Mucosa of gallbladder (tissue), 1 donor: ENCODE measurements around the gene AHCY. TPM values are rescaled to one million over a fixed set of nuclear protein-coding genes. Genes with fewer than 3 reads are reported as not detected.
"Not testable (repeated sequence)": the region's sequence is repeated elsewhere in the genome, so short reads cannot be mapped to it uniquely, and the experiment has no call there.

Experiments
- DNase-seq: peaks from one replicate; pipeline ENCODE4 v3.0.0-alpha.2; 2020; ENCODE audit warnings: low spot score
- total RNA-seq: library from RNA; stranded (reverse); gene quantifications from one replicate; pipeline ENCODE4 v1.2.1, GENCODE V29; 2021
- donor health status: DM: no; HTN: no; CAD: no.

The AHCY gene
- total RNA-seq, 1 donor from 2014 or later, result 70.9 TPM

DNA sequence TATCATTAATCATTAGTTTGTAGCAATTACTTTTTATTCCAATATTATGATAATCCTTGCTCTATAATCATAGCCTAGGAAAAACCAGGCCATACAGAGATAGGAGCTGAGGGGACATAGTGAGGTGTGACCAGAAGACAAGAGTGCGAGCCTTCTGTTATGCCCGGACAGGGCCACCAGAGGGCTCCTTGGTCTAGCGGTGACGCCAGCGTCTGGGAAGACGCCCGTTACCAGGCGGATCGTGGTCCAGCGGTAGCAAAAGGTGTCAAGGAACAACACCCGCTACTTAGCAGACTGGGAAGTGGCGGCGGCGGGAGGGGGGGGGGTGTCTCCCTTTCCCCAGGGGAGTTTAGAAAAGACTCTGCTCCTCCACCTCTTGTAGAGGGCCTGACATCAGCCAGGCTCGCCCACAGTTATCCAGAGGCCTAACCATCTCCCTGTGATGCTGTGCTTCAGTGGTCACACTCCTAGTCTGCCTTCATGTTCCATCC is 4.8 kb downstream of the AHCY start:
- not testable (repeated sequence) for DNase-seq

- DNase-seq, result no peak
These were observed 6.7 kb downstream of the AHCY start for GRCh38 chr20:34296468-34296867.

- DNase-seq, result no peak
These were observed 7.9 kb downstream of the AHCY start for GRCh38 chr20:34295284-34295683.

GRCh38 chr20:34294563-34294962 is 8.6 kb downstream of the AHCY start:
- DNase-seq, result no peak

DNA sequence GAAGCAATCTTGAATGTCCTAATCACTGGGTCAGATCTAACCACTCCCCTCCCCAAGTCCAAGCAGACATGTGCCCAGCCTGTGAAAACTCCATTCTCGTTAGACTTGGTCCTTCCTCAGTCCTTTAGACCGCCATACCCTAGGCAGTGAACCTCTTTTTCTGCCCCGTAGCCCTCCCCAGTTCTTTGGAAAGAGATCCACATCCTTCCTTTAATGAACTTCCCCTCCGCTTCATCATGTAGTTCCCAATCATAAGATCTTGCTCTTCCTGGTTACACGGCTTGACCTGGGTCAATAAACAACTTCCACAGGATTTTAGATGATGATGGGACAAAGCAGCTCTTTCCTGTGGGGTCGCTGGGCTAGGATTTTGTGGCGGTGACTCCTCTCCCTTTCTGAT is 9.6 kb downstream of the AHCY start:
- no peak for DNase-seq

DNA sequence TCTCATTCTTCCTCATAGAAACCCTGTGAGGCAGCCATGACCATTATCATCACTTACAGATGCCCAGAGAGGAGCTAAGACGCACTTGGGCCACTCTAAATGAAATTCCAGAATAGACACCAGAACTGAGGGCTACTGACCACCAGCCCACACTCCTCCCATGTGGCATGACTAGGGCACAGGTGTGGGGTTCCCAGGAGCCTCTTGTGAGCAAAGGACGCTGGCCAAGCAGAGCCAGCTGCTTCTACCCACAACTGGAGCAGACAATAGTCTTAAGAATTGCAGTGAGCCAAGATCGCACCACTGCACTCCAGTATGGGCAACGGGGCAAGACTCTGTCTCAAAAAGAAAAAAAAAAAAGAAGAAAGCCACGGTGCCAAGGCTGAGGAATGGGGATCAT is 10.0 kb downstream of the AHCY start:
- no peak for DNase-seq

GRCh38 chr20:34292496-34292895 is 10.7 kb downstream of the AHCY start:
- DNase-seq, result no peak

DNA sequence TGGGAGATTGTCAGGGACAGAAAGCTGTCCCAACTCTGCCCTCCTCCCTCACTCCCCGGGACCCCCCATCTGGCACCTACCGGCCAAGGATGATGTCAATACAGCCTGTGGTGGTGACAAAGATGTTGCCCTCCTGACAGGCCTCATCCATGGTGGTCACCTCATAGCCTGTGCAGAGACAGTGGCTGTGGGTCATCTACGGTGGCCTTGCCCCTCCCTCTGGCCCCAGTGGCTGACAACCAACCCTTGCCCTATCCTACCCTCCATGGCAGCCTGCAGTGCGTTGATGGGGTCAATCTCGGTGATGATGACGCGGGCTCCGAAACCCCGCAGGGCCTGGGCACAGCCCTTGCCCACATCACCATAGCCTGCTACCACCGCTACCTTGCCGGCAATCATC is 12.7 kb downstream of the AHCY start:
- no peak for DNase-seq

GRCh38 chr20:34287500-34287899 is 15.7 kb downstream of the AHCY start:
- DNase-seq, result not testable (repeated sequence)

GRCh38 chr20:34285450-34285849 is 17.7 kb downstream of the AHCY start:
- no peak for DNase-seq

DNA sequence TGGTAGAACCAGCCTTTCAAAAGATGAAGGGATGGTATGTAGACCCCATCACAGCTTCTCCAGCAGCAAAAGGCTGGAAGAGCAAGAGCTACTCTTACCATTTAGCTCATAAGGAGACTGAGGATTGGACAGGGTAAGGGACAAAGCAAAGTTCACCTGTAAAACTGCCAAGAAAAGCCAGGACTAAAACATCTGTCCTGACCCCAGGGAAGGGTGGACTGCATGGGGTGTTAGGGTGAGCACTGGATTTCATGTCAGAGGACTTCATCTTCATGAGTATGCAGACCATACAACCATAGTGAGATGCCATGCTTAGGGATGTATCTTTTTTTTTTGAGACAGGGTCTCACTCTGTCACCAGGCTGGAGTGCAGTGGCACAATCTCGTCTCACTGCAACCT is 19.3 kb downstream of the AHCY start:
- no peak for DNase-seq

GRCh38 chr20:34282041-34282440 is 21.1 kb downstream of the AHCY start:
- no peak for DNase-seq

DNA sequence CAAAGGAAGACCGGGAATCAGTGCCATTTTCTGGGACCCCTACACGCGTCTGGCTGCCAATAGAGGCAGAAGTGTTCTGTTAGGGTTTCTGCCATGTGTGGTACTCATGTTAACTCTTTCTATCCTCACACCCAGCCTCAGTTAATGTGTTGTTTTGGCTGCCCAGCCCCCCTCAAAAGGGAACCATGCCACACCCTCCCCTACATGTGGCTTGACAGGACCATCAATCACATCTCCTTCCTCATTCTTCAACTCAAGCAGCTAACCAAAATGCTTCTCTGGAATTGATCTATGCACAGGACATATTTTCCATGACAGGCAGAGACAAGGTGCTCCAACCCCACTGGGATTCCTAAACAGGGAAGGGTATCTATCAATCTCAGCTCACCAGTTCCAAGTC is 22.0 kb downstream of the AHCY start:
- DNase-seq, result no peak

- no peak for DNase-seq
These were observed 28.5 kb downstream of the AHCY start for GRCh38 chr20:34274694-34275093.

GRCh38 chr20:34271956-34272355 is 31.2 kb downstream of the AHCY start:
- no peak for DNase-seq

DNA sequence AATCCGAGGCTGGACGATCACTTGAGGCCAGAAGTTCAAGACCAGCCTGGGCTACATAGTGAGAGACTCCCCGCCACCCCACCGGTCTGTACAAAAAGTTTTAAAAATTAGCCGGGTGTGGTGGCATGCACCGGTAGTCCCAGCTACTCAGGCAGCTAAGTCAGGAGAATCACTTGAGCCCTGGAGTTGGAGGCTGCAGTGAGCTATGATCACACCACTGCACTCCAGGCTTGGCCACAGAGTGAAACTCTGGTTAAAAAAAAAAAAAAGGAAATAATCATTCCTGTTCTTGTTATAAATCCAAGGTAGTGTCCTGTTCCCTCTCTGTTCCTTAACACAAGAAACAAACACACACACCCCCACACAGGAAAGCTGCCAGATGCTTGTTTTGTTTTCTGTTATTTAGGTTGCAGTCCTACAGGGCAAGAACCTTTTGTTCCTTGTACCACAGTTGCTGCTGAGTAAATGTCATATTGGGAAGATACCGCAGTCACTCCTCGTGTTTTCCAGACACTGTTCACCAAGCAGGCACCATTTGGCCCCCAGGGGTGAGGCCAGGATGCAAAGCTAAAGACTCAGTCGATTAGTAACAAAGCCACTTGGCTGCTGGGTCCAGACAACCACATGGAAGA is 33.0 kb downstream of the AHCY start:
- peak; percentile 34 for DNase-seq

- peak; percentile 20 for DNase-seq
These were observed 34.1 kb downstream of the AHCY start for GRCh38 chr20:34268851-34269636.

DNA sequence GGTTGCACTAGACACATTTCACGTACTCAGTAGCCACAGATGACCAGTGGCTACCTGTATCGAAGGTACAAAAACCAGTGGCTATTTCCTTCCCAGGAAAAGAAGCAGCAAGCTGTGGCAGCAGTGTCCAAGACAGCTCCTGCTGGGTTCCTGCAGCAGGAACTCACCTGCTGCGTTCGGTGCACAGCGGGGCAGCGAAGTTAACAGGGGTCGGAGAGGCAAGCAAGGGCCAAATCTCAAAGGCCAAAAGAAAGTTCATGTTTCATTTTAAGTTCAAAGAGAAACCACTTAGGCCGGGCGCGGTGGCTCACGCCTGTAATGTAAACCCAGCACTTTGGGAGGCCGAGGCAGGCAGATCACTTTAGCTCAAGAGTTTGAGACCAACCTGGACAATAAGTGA is 35.0 kb downstream of the AHCY start:
- DNase-seq, result no peak

DNA sequence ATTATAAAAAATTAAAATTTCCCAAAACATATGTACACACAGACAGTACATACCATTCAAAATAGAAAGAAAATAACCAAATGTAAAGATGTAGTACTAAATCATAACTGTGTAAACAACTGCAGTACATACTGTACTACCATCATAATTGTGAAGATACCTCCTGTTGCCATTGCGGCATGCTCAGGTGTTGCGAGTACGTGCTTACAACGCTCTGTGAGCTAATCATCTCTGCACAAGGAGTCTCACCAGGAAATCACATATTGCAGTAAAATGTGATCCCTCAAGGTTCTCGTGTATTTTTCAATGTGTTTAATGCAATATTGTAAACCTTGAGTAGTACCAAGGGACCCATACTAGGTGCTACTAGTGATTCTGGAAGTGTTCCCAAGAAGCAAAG is 39.0 kb downstream of the AHCY start:
- DNase-seq, result no peak

- not testable (repeated sequence) for DNase-seq
These were observed 39.7 kb downstream of the AHCY start for GRCh38 chr20:34263468-34263867.

- DNase-seq, result peak; percentile 41
These were observed 40.5 kb downstream of the AHCY start for GRCh38 chr20:34262488-34263288.

DNA sequence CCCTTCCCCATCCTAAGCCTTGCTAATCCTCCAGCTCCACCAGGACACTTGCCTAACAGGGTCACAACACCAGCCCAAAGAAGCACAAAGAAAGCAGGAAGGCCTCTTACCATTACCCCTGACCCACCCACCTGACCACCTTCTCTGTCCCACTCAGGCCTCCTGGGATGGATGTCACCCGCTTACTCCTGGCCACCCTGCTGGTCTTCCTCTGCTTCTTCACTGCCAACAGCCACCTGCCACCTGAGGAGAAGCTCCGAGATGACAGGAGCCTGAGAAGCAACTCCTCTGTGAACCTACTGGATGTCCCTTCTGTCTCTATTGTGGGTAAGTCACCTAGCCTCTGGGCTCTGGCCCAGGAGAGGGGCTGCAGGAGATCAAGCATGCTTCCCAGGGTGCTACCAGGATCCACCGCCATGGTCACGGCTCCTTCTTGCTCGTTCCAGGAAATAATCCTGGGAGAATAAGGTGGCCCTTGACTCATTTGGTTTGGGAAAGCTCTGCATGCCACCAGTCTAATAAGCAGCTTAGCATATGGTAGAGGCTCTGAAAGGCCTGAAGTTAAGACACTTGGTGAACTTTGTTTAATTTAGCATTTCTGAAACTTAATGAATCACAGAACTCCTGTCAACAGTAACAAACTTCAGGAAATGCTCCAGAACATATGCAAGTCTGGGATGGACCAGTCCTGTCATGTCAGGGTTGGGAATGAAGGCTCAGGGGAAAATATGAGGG is 42.8 kb downstream of the AHCY start:
- no peak for DNase-seq
